ENCODE measurements around the gene GRPEL2. TPM values are rescaled to one million over a fixed set of nuclear protein-coding genes. Genes with fewer than 3 reads are reported as not detected.

The GRPEL2 gene
- total RNA-seq, 1 experiment from 2014 or later: 47.3 TPM

DNA sequence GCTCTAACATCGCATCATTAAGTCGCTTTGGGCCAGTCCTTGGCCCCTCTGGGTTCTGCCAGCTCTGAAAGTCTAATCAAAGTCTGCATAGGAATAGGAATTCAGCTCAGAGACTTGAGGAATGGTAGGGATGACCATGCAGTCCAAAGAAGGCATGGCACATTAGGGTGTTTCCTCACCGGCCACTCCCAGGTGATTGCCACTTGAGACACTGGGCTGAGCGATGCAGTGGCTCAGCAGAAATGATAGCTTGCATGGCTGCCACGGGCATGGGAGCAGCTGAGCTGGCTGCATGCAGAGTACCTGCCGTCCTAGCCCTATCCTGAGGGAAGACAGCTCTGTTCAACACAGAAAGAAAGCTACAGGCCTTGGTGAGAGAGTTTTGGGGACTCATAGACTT is 44.9 kb upstream of the GRPEL2 start:
- no peak overlapping the region for H2BK20ac ChIP-seq (ENCODE audit: low read depth, low read length, poor library complexity, severe bottlenecking)
- H3K79me1 ChIP-seq (ENCODE audit: insufficient read depth, low read depth, low read length, poor library complexity, severe bottlenecking): no peaks in the 10 kb centered on the region
- no peak overlapping the region for H2AFZ ChIP-seq (ENCODE audit: low read length)
- Mint-ChIP-seq H3K27me3 (ENCODE audit: low read depth) (no peaks in the 10 kb centered on the region; the same call in 1 of the 2 replicates), H3K9me3 (no peaks in the 10 kb centered on the region), H3K36me3 (ENCODE audit: insufficient read depth in 1 of 3, low read depth in 3 of 3) (no peaks in the 10 kb centered on the region), H3K4me1 (peaks cover 3 to 9% of the 10 kb centered on the region in 2 experiments; a peak in 3 of 4 replicates), H3K4me3 (no peak overlapping the region), H3K27ac (peak overlapping the region in 1 of 3 experiments; percentile 76; a peak in 2 of 7 replicates)
- H3K4ac ChIP-seq (ENCODE audit: low read depth, low read length): no peak overlapping the region
- no peak overlapping the region for H3K18ac ChIP-seq (ENCODE audit: insufficient read length, low read depth, low read length)
- H3K56ac ChIP-seq (ENCODE audit: insufficient read length, low read depth, low read length): no peak overlapping the region
- H3K79me2 ChIP-seq (ENCODE audit: insufficient read depth, low read length): no peaks in the 10 kb centered on the region
- no peak overlapping the region for H4K91ac ChIP-seq (ENCODE audit: insufficient read length, low read depth, low read length)
- no peak overlapping the region for H3K23ac ChIP-seq (ENCODE audit: insufficient read length, low read depth, low read length)
- H3K4me2 ChIP-seq (ENCODE audit: insufficient read depth, insufficient read length, low read length): no peak overlapping the region
- TF ChIP-seq, protein P1, sequence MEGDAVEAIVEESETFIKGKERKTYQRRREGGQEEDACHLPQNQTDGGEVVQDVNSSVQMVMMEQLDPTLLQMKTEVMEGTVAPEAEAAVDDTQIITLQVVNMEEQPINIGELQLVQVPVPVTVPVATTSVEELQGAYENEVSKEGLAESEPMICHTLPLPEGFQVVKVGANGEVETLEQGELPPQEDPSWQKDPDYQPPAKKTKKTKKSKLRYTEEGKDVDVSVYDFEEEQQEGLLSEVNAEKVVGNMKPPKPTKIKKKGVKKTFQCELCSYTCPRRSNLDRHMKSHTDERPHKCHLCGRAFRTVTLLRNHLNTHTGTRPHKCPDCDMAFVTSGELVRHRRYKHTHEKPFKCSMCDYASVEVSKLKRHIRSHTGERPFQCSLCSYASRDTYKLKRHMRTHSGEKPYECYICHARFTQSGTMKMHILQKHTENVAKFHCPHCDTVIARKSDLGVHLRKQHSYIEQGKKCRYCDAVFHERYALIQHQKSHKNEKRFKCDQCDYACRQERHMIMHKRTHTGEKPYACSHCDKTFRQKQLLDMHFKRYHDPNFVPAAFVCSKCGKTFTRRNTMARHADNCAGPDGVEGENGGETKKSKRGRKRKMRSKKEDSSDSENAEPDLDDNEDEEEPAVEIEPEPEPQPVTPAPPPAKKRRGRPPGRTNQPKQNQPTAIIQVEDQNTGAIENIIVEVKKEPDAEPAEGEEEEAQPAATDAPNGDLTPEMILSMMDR (conservative IDR thresholded peaks at IDR 0.05): no peak
- H3K14ac ChIP-seq (ENCODE audit: insufficient read depth, low read length): no peak overlapping the region
- H3T11ph ChIP-seq (ENCODE audit: low read length): no peak overlapping the region
- no peak overlapping the region for H3K9ac ChIP-seq (ENCODE audit: extremely low read depth, insufficient read length, low read length)
- no peak overlapping the region for H2BK120ac ChIP-seq (ENCODE audit: low read depth, low read length, poor library complexity, severe bottlenecking)
- H2AK5ac ChIP-seq (ENCODE audit: insufficient read length, low read length): no peak overlapping the region
- H3K9me3 ChIP-seq (ENCODE audit: control insufficient read depth, low read depth, low read length): no peaks in the 10 kb centered on the region
- H2BK15ac ChIP-seq (ENCODE audit: low read depth, low read length): no peak overlapping the region
- no peak overlapping the region for H4K5ac ChIP-seq (ENCODE audit: insufficient read length, low read depth, low read length)
- no peak overlapping the region for H2BK5ac ChIP-seq (ENCODE audit: insufficient read length, low read length)
- no peak overlapping the region for H4K8ac ChIP-seq (replicated peaks; ENCODE audit: insufficient read length, low read depth, low read length)
- no peak overlapping the region for H2BK12ac ChIP-seq (ENCODE audit: insufficient read length, low read depth, low read length)
- DNase-seq: no peak
- no peak overlapping the region for H3K27ac ChIP-seq (ENCODE audit: insufficient read length, low read depth, low read length)
- no peaks in the 10 kb centered on the region for H4K20me1 ChIP-seq (ENCODE audit: control insufficient read depth, insufficient read depth, insufficient read length)
- H3K4me1 ChIP-seq (ENCODE audit: insufficient read depth, low read length): no peaks in the 10 kb centered on the region
- H3K27me3 ChIP-seq (ENCODE audit: insufficient read depth, low read length): no peaks in the 10 kb centered on the region
- H3K23me2 ChIP-seq (ENCODE audit: insufficient read length, low read depth, low read length, poor library complexity, severe bottlenecking): no peaks in the 10 kb centered on the region
- no CpG with 5 or more reads among the region's 6 CpGs for WGBS (ENCODE audit: extremely low coverage, insufficient read length, low lambda C conversion rate)

Data from H9 (cell line).